Measurements from ENCODE around the gene UNC79.
"Not testable (repeated sequence)": the region's sequence is repeated elsewhere in the genome, so short reads cannot be mapped to it uniquely, and the experiment has no call there.

Gene UNC79

DNA sequence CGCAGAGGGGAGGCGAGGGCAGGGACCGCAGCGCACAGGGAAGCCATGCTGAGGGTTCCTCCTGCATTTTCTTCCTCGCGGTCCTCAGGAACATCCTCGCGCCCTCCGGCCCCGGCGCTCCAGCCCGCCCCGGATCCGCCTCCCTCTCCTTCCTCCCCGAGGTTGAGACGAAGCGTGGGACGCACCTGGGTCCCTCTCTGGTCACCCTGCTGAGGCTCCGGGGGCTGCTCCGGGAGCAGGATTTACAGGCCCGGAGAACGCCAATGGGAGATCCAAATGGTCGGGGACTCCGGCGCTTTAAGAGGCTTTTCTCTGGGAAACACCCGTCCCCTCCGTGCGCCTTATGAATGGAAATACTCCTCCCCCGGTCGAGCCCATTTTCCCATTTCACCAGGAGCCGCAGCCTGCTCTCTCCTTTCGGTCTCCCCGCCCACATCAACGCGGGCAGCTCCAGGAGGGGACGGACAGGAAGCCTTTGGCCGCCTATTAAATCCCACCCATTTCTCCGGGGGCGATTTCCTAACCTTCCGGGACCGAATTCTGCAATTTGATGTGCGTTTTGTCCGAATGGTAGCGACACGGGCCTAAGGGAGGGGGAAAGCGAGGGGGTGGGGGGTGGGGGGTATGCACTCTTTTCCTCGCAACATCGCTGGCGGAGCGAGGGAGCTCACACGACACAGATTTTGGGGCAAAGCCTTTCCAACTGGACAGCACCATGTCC is at the start of gene UNC79:
Gene UNC79 (plus strand): TSS at position 625 of the 721 bp plus-strand sequence. CDS start 91 bp downstream, at position 716.
- no peak for DNase-seq

DNA sequence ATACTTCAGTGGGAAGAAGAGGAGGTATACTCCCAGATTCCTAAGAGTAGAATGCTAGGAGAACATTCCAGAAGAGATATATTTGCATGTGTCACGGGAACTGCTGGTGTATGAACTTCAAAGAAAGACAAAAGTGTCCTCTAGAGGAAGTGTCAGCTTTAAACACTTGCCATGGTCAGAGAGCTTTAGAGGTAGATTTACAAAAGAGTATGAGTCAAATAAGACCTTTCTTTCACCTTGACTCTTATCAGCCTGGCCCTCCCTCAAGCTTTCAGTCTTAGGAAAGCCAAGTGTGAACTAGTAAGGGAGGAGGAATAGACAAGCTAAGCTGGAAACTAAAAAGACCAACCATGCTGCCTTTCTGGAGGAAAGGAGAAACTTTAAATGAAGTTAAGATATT is 49.1 kb upstream of the UNC79 start:
- DNase-seq, result no peak

DNA sequence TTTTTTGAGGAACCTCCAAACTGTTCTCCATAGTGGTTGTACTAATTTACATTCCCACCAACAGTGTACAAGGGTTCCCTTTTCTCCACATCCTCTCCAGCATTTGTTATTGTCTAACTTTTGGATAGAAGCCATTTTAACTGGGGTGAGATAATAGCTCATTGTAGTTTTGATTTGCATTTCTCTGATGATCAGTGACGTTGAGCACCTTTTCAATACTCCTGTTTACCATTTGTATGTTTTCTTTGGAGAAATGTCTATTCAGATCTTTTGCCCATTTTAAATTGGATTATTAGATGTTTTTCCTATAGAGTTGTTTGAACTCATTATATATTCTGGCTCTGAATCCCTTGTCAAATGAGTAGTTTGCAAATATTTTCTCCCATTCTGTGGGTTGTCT is 46.5 kb upstream of the UNC79 start:
- not testable (repeated sequence) for DNase-seq

DNA sequence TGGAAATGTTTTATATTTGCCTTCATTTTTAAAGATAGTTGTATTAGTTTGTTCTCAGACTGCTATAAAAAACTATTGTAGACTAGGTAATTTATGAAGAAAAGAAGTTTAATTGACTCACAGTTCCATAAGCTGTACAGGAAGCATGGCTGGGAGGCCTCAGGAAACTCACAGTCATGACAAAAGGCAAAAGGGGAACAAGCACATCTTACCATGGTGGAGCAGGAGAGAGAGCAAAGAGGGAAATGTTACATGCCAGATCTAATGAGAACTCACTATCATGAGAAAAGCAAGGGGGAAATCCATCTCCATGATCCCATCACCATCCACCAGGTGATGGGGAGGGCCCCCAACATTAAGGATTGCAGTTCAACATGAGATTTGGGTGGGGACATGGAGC is 35.5 kb upstream of the UNC79 start:
- DNase-seq, result no peak

DNA sequence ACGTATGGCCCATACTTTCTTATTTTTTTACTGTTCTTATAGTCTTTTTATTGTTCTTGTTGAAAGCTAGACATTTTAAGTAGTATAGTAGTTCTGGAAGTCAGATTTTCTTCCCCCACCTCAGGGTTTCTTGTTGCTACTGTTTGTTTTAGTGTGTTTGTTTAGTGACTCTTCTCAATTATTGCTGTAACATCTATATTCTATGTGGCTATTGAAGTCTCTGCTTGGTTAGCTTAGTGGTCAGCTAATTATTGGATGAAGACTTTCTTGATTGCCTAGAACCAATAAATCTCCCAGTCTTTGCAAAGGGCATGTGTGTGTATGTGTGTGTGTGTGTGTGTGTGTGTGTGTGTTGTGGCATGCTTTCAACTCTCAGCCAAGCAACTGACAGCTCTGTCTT is 34.3 kb upstream of the UNC79 start:
- DNase-seq, result no peak

DNA sequence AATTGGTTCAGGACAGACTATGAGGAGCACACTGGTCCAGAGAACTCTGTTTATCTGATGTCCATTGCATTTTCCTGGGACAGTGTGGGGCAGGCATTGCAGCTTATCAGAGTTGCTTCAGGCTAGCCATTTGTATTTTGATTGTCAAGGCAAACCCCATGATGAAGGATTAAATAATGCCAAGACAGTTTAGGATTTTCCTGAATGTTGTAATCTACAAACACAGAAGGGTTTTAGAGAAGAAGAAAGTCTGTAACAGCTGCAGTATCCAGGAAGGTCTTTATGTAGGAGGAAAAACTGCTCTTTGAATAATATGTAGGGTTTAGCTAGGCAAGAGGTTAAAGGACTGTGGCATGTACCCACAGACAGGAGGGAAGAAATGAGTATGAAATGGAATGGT is 32.2 kb upstream of the UNC79 start:
- no peak for DNase-seq

DNA sequence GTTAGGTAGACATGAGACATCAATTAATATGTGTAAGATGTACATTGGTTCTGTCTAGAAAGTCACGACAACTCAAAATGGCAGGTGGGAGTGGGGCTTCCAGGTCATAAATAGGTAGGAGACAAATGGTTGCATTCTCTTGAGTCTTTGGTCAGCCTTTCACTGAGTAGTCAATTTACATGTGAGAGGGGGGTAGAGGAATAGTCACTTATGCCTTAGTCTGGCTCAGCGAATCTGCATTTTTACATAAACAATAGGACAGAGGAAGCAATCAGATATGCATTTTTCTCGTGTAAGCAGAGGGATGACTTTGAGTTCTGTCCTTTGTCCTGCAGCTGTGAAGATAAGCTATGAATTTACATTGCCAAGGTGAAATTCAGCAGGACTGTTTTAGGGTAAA is 27.8 kb upstream of the UNC79 start:
- no peak for DNase-seq

DNA sequence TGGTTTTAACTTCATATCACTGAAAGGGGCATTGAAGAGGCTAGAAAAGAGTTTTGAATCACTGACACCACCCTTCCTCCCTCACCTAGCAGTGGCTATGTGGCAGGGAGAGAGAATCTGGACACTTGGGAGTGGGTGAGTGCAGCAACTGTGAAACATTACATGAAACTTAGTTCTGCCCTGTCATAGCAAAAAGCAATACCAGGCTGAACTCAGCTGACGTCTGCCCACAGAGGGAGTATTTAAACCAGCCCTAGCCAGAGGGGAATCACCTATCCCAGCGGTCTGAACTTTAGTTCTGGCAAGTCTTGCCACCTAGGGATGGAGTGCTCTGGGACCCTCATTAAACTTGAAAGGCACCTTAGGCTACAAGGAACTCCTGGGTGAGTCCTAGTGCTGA is 20.7 kb upstream of the UNC79 start:
- DNase-seq, result no peak

DNA sequence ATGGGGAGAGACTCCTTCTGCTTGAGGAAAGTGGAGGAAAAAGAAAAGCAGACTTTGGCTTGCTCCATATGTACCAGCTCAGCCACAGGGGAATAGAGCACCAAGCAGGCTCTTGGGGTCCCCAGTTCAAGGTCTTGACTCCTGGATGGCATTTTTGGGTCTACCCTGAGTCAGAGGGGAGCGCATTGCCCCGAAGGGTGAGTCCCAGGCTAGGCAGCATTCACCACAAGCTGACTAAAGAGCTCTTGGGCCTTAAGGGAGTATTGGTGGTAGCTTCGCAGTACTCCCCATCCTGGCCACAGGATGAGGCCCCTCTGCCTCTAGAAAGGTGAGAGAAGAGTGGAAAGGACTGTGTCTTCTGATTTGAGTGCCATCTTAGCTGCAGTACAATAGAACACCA is 19.8 kb upstream of the UNC79 start:
- no peak for DNase-seq

DNA sequence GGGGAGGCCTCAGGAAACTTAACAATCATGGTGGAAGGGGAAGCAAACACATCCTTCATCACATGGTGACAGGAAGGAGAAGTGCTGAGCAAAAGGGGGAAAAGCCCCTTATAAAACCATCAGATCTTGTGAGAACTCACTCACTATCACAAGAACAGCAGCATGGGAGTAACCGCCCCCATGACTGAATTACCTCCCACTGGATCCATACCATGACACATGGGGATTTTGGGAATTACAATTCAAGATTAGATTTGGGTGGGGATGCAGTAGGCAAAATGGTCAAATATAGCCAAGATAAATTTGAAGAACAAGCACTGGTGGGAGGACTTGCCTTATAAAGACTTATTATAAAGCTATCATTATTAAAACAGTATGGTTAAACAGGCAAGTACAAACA is 5.6 kb upstream of the UNC79 start:
- not testable (repeated sequence) for DNase-seq

DNA sequence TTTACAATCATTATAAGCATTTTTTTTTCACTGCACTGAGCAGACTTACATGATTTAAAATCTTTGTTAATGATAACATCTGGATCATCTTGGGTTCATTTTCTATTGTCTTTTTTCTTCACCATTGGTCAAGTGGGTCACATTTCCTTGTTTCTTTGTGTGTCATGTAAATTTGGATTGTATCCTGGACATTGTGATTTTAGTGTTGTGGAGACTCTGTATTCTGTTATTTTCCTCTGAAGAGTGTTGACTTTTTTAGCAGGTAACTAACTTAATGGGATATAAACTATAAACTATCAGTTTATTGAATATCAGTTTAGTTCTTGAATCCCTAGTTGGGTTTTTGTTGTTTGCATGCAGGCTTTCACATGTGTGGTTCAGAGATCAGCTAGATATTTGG is 4.0 kb upstream of the UNC79 start:
- DNase-seq, result no peak

DNA sequence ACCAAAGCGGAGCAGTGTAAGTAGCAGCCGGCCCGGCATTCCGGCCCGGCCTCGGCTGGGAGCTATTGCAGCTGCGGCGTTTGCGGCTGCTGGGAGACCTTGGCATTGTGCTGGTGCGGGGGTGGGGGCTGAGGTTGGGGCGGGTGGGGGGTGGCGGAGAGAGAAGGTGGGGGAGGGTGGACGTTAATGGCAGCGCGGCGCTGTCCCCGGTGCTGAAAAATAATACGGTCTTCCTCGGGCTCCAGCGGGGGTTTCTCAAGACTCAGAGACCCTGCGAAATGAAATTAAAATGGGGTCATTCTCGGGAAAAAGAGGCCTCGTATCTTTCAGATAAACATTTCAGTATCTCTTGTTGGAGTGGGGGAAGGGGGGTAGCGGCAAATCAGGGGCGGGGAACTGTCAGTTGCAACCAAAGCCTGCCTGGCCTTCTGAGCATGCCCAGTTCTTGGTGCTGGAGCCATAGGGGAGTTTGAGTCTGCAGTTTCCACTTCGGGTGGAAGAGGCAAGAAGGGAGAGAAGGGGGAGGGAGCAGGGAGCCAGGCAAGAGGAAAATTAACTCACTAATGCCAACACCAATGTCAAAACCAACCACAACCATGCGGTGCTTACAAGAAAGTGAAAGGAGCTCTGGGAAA is 414 bp downstream of the UNC79 start:
- DNase-seq, result no peak

DNA sequence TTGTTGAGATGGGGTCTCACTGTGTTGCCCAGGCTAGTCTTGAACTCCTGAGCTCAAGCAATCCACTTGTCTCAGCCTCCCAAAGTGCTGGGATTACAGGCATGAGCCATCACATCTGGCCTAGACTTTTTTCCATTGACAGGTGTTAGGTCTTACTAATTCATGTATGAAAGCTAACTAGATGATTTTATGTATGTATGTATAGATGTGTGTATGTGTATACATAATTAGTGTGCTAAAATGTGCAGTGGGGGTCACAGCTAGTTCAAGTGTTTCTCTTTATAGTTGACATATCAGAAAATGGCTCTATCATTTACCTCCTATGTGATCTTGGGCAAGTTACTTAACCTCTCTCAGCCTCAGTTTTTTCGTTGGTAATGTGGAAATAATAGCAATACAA is 23.5 kb downstream of the UNC79 start:
- no peak for DNase-seq

DNA sequence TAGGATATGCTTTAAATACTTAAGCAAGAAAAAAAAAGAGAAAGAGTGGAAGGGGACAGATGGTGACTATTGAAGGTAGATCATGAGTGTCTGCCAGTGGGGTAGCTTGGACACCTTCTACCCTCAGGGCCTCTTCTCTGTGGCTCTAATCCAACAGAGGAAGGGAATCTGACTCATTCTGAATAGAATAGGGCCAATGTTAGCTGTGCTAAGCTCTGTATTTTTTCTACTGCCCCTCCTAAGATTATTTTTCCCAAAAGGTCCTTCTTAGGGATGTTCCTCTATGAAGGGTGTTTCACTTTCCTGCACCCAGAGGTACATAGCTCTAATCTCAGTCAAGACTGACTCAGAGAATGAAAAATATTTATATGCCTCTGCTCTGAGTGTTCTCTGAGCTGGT is 25.6 kb downstream of the UNC79 start:
- DNase-seq, result no peak

DNA sequence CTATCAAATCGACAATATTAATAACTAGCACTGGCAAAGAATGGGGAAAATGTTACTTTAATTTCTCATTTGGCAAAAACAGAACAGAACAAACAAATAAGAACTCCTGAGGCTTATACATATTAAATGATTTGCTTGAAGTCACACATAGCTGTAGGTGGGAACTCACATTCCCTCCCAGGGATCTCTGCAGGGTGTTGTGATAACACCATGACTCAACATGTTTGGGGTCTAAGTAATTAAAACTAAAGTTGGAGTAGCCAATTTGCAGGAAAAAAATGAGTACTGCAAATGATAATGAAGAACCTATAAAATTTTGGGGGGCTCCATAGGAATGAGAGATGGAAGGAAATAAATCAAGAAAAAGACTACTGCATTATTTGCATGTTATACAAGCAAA is 27.5 kb downstream of the UNC79 start:
- DNase-seq, result no peak

DNA sequence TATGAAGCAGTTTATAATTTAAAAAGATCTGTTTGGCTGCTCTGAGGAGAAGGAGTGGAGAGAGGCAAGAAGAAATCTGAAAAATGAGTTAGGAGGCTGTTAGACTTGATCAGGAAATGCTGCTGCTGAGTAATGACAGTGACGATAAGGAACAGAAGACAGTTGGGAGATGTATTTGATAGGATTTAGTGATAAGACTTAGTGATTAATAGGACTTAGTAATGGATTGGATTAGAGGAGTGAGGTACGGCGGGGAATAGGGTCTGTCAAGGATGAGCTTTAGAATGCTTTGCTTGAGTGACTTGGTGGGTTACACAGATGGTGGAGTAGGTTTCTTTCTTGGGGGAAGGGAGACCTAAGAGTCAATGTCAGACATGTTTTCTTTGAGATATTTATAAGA is 31.7 kb downstream of the UNC79 start:
- no peak for DNase-seq

DNA sequence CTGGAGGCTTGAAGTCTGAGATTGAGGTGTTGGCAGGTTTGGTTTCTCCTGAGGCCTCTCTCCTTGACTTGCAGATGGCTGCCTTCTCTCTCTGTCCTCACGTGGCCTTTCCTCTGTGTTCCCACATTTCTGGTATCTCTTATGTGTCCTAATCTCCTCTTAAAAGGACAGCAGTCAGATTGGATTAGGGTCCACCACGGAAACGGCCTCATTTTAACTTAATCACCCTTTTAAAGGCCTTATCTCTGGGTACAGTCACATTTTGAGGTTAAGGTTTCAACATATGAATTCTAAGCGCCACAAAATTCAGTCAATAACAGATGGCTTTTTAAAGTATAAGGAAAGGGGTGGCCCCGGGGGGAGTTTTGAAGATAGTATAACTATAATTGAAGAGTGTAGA is 33.5 kb downstream of the UNC79 start:
- no peak for DNase-seq

DNA sequence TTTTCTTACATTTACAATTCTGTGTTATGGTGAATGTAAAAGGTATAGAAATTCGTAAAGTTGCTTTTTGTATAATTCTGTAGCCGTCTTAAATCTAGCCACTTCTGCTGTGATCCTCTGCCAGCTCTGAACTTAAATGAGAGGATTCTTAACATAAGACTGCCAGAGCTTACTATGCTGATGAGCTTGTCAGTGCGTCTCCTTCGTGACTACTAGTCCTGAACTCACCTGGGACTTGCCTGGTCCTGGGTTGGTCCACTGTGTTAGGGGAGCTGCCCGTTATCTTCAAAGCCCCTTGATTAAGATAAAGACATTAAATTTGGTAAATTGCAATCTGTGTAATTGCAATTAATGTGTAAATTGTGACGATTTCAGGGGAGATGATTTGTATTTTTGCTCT is 44.7 kb downstream of the UNC79 start:
- DNase-seq, result no peak

DNA sequence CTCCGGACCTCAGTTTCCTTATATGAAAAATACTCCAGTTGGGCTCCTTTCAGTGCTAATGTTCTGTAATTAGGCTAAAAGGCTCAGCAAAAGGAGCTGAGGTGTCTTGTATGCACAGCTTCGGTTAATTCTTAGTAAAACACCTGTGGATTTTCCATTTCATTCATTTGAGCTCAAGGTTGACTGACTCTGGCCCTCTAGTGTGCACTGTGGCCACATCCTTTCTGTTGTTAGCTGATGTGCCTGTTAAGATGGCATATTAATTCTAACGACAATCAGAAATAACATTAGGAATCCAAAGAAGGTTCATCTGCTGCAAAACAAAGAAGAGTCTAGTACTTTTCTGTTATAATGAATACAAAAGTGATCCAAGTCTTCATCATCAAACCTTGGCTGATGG is 45.6 kb downstream of the UNC79 start:
- no peak for DNase-seq

DNA sequence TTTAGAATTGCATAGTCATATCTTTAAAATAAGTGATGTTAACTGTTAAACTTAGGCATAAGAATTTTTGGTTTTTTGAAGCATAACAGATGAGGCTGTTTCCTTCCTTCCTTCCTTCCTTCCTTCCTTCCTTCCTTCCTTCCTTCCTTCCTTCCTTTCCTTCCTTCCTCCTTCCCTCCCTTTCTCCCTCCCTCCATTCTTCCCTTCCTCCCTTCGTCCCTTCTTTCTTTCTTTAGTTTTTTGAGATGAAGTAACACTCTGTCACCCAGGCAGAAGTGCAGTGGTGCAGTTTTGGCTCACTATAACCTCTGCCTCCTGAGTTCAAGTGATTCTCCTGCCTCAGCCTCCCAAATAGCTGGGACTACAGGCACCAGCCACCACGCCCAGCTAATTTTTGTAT is 48.3 kb downstream of the UNC79 start:
- not testable (repeated sequence) for DNase-seq

DNA sequence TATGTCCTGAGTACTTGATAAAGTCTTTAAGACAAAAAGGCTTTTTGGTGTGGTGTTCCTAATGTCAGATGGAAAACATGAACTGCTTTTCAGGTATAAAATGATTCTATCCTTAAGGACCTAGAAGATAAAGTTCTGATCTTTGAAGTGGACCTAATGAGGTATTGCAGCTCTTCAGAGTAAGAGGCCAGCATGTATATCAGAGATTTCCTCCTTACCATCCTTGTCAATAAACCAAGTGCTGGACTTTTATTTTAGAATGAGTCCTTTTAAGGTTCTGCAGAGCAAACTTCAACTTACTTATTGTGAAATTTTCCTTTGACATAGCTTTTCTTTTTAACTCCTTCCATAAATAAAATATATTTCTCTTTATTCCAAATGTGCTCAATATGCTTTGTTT is 50.1 kb downstream of the UNC79 start:
- no peak for DNase-seq

DNA sequence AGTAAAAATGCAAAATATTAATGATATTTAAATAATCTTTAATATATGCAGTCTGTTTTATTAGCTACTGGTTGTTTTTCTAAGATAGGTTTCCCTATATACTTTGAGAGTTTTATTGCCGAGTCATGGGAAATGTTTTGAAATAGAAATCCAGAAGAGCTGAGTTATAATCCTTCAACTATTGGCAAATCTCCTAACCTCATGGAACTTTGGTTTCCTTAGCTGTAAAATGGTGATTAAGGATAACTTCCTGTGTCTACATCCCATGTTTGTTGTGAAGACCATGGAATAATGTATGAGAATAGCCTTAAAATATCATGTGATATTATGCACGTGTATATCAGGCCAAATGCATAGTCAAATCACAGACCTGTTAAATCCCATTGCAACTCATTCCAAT is 51.0 kb downstream of the UNC79 start:
- DNase-seq, result no peak

DNA sequence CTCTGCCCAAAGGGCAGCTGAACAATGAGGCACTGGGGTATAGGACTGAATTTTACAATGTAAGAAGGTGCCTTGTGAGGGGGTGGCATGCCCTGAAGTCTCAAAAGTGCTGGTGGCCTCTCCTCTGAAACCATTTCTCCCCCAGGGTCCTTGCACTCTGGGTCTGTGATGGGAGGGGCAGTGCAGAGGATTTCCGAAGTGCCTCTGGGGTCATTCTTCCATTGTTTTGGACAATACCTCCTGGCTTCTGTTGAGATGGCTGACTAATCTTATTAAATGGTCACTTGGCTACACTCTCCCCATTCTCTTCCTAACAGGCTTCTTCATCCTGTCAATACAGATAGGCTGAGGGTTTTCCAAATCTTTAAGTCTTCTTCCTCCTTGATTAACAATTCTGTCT is 59.3 kb downstream of the UNC79 start:
- no peak for DNase-seq

DNA sequence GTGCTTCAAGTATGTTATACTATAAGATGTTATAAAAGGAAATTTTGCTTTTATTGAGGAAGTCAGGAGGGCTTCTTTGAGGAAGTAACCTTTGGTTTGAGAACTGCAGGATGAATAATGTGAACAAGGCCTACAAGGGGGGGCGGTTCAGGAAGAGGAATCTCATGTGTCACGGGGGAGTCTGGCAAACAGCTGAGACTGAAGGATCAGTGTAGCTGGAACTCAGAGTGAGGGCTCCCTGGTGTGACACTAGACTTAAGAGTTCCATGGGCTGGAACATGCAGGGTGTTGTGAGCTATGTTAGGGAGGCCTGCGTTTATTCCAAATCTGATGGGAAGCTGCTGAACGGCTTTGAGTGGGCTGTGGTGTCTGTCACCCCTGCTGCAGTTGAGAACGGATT is 62.3 kb downstream of the UNC79 start:
- no peak for DNase-seq

DNA sequence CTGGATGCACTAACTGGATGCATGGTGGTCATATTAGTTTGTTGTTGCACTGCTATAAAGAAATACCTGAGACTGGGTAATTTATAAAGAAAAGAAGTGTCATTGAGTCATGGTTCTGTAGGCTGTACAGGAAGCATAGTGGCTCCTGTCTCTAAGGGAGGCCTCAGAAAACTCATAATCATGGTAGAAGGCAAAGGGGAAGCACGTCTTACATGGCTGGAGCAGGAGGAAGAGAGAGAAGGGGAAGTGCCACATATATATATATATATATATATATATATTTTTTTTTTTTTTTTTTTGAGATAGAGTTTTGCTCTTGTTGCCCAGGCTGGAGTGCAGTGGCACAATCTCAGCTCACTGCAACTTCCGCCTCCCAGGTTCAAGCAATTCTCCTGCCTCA is 62.9 kb downstream of the UNC79 start:
- DNase-seq, result not testable (repeated sequence)
